Fibroblast of skin of right biceps (primary cell): Measurements from ENCODE around the gene LHFPL5.

Experiments
- DNase-seq: peaks from one replicate; pipeline ENCODE4 v3.0.0-alpha.2; 2013

LHFPL5 gene

GRCh38 chr6:35804996-35805736, at the start of gene LHFPL5:
Gene LHFPL5 (plus strand): TSS chr6:35805352. CDS start chr6:35805671, 319 bp downstream.
- peak; percentile 28 for DNase-seq

GRCh38 chr6:35757456-35758123, 47.6 kb upstream of the LHFPL5 start:
- peak; percentile 25 for DNase-seq

GRCh38 chr6:35759426-35759825, 45.7 kb upstream of the LHFPL5 start:
- DNase-seq = no peak

- DNase-seq = no peak
Observed at GRCh38 chr6:35765739-35766138, 39.4 kb upstream of the LHFPL5 start.

GRCh38 chr6:35769211-35769610, 35.9 kb upstream of the LHFPL5 start:
- no peak for DNase-seq

GRCh38 chr6:35771343-35771627, 33.9 kb upstream of the LHFPL5 start:
- DNase-seq = no peak

GRCh38 chr6:35774116-35774794, 30.9 kb upstream of the LHFPL5 start:
- DNase-seq = no peak

- DNase-seq = no peak
Observed at GRCh38 chr6:35775031-35775430, 30.1 kb upstream of the LHFPL5 start.

GRCh38 chr6:35776364-35777215, 28.6 kb upstream of the LHFPL5 start, which contains the start of gene CLPSL2:
Gene CLPSL2 (plus strand): TSS chr6:35776598. CDS start chr6:35776619, 21 bp downstream.
- no peak for DNase-seq

GRCh38 chr6:35777356-35778102, 27.6 kb upstream of the LHFPL5 start:
- DNase-seq = no peak

GRCh38 chr6:35778437-35778836, 26.7 kb upstream of the LHFPL5 start:
- DNase-seq = no peak

GRCh38 chr6:35780719-35781118, 24.4 kb upstream of the LHFPL5 start, which contains the start of gene CLPSL1:
Gene CLPSL1 (plus strand): TSS chr6:35781019. CDS start chr6:35781111, 92 bp downstream.
- no peak for DNase-seq

- no peak for DNase-seq
Observed at GRCh38 chr6:35781290-35781689, 23.9 kb upstream of the LHFPL5 start.

GRCh38 chr6:35782424-35782823, 22.7 kb upstream of the LHFPL5 start:
- DNase-seq = no peak

GRCh38 chr6:35784200-35784599, 21.0 kb upstream of the LHFPL5 start:
- no peak for DNase-seq

GRCh38 chr6:35786272-35786671, 18.9 kb upstream of the LHFPL5 start:
- DNase-seq = no peak

- no peak for DNase-seq
Observed at GRCh38 chr6:35786810-35787209, 18.3 kb upstream of the LHFPL5 start.

- DNase-seq = no peak
Observed at GRCh38 chr6:35787266-35788218, 17.6 kb upstream of the LHFPL5 start.

- DNase-seq = no peak
Observed at GRCh38 chr6:35788423-35788982, 16.6 kb upstream of the LHFPL5 start.

GRCh38 chr6:35790683-35791082, 14.5 kb upstream of the LHFPL5 start:
- no peak for DNase-seq
